Endothelial cell of umbilical vein (primary cell): Measurements from ENCODE around the gene PTX3.

Source experiments
- CTCF ChIP-seq, 2 donors: IDR thresholded peaks; 1 replicate in 1 of 2; 2 replicates in 1 of 2; pipeline ENCODE4 v1.5.1; 2011; ENCODE audit warnings: low read length in 2 of 2, mild to moderate bottlenecking in 2 of 2, moderate library complexity in 2 of 2, control low read depth in 1 of 2, inconsistent platforms in 1 of 2, low read depth in 1 of 2; ENCODE audit not compliant: insufficient read depth in 1 of 2; ENCODE audit errors: extremely low read depth in 1 of 2
- FOS ChIP-seq: IDR thresholded peaks from 2 replicates; pipeline ENCODE4 v1.6.1; 2011; ENCODE audit warnings: mild to moderate bottlenecking, low read length, moderate library complexity, borderline replicate concordance; ENCODE audit not compliant: insufficient read depth
- POLR2A ChIP-seq: IDR thresholded peaks from 2 replicates; pipeline ENCODE4 v1.6.1; 2012; ENCODE audit warnings: low read depth, mild to moderate bottlenecking, control low read depth, low read length
- POLR2AphosphoS5 ChIP-seq: IDR thresholded peaks from 2 replicates; pipeline ENCODE4 v1.6.1; 2012; ENCODE audit warnings: low read depth, mild to moderate bottlenecking, control low read depth, low read length, moderate library complexity; ENCODE audit not compliant: insufficient read depth

- TF ChIP-seq CTCF (IDR thresholded peaks at IDR 0.05; ENCODE audit: extremely low read depth in 1 of 2, insufficient read depth in 1 of 2, low read depth in 1 of 2, low read length in 2 of 2), result no peak
- no peak for TF ChIP-seq POLR2A
- no peak for TF ChIP-seq FOS
- TF ChIP-seq POLR2AphosphoS5, result no peak
Measured at GRCh38 chr3:157410945-157411344, 25.7 kb upstream of the PTX3 start.
